ENCODE data around the gene C1orf35. TPM values are rescaled to one million over a fixed set of nuclear protein-coding genes. Genes with fewer than 3 reads are reported as not detected.

The C1orf35 gene
- total and polyA plus RNA-seq, 2 of the 4 experiments (the other 2 are of a cell fraction), result 4.3 to 13.0 TPM

- Histone ChIP-seq H4K8ac (ENCODE audit: low read depth in 2 of 2, low read length in 2 of 2) (no peak overlapping the region), H3K14ac (replicated peaks; ENCODE audit: low read depth, low read length) (no peak overlapping the region), H3K4me2 (ENCODE audit: low read depth, low read length) (no peak overlapping the region), H2BK120ac (ENCODE audit: low read depth, low read length) (no peak overlapping the region), H3K4ac (ENCODE audit: low read depth, low read length) (no peak overlapping the region), H2AK9ac (replicated peaks; ENCODE audit: low read depth, low read length, poor library complexity) (no peak overlapping the region), H3K4me1 (ENCODE audit: control insufficient read depth, insufficient read depth, low read length) (peaks cover 2% of the 10 kb centered on the region; the same call in 1 of the 2 replicates), H2BK5ac (ENCODE audit: low read depth, low read length, poor library complexity, severe bottlenecking) (no peak overlapping the region), H2BK20ac (ENCODE audit: low read depth, low read length) (no peak overlapping the region), H4K5ac (ENCODE audit: low read depth, low read length) (no peak overlapping the region), H2BK15ac (ENCODE audit: low read depth, low read length) (no peak overlapping the region), H3K79me1 (ENCODE audit: low read depth in 1 of 2, low read length in 2 of 2) (no peaks in the 10 kb centered on the region), H3K27me3 (ENCODE audit: control insufficient read depth, insufficient read depth, low read length) (peaks cover 38% of the 10 kb centered on the region), H3K23ac (ENCODE audit: low read depth, low read length) (no peak overlapping the region), H2AFZ (replicated peaks; ENCODE audit: low read length, poor library complexity) (peak overlapping the region; percentile 70), H3K36me3 (ENCODE audit: control insufficient read depth, insufficient read depth, low read length) (no peaks in the 10 kb centered on the region), H3K9ac (ENCODE audit: low read depth, low read length) (no peak overlapping the region), H2AK5ac (ENCODE audit: low read depth, low read length) (no peak overlapping the region), H3K4me3 (ENCODE audit: insufficient read depth, low read depth, low read length) (no peak overlapping the region), H3K18ac (ENCODE audit: low read depth, low read length) (no peak overlapping the region), H4K20me1 (ENCODE audit: insufficient read depth, low read length) (no peaks in the 10 kb centered on the region), H3K27ac (ENCODE audit: insufficient read depth, low read length) (no peak overlapping the region), H3K9me3 (ENCODE audit: control insufficient read depth, insufficient read depth, low read length) (peaks cover 13% of the 10 kb centered on the region; the same call in 1 of the 2 replicates), H3K9me1 (ENCODE audit: insufficient read depth, low read length) (no peaks in the 10 kb centered on the region), H4K91ac (ENCODE audit: insufficient read depth, low read depth, low read length) (no peak overlapping the region), H3K56ac (ENCODE audit: extremely low read depth, insufficient read depth, low read length) (no peak overlapping the region)
- WGBS, 2 experiments (ENCODE audit: extremely low coverage in 2 of 2, insufficient read length in 1 of 2), result 11% methylated on average over 47 of the region's 66 CpGs; no CpG with 5 or more reads in 1 of the 2 experiments
- DNase-seq, result no peak
- dilution Hi-C loops (cut with HindIII; ENCODE audit: low sequenced_read_pairs, unreplicated experiment), result no loop called here
- TF ChIP-seq, protein P1, sequence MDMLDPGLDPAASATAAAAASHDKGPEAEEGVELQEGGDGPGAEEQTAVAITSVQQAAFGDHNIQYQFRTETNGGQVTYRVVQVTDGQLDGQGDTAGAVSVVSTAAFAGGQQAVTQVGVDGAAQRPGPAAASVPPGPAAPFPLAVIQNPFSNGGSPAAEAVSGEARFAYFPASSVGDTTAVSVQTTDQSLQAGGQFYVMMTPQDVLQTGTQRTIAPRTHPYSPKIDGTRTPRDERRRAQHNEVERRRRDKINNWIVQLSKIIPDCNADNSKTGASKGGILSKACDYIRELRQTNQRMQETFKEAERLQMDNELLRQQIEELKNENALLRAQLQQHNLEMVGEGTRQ (IDR thresholded peaks at IDR 0.05; ENCODE audit: low read depth, low read length), result no peak
- TF ChIP-seq CHD1 (IDR thresholded peaks at IDR 0.05; ENCODE audit: low read depth, low read length) (no peak), CEBPB (IDR thresholded peaks at IDR 0.05; ENCODE audit: low read depth, low read length) (no peak), NFE2L2 (IDR thresholded peaks at IDR 0.05; ENCODE audit: low read depth, low read length) (no peak), MAZ (IDR thresholded peaks at IDR 0.05; ENCODE audit: borderline replicate concordance, low read depth, low read length) (no peak), SMC3 (IDR thresholded peaks at IDR 0.05; ENCODE audit: low read depth, low read length) (no peak), FOS (IDR thresholded peaks at IDR 0.05; ENCODE audit: low read depth, low read length) (no peak), RAD21 (IDR thresholded peaks at IDR 0.05; ENCODE audit: low read length) (no peak)
- CTCF ChIA-PET, result no interaction called here
- intact Hi-C loops (cut with micrococcal nuclease), result no loop called here
- in situ Hi-C loops (cut with MboI; ENCODE audit: low sequenced_read_pairs), result no loop called here
- ATAC-seq (ENCODE audit: low read depth), result no peak
- no TSS peak for BruUV-seq (replicated peaks)
- POLR2A ChIA-PET (ENCODE audit: unreplicated experiment), result no interaction called here
These were observed 44.0 kb downstream of the C1orf35 start for GRCh38 chr1:228058949-228059633.

All from IMR-90 (cell line).